IMR-90 (cell line): Measurements from ENCODE around the gene MRPL11. TPM values are rescaled to one million over a fixed set of nuclear protein-coding genes. Genes with fewer than 3 reads are reported as not detected.

Experiments
- ATAC-seq: fragments of 200-7000 bp; cut with Tn5 transposase; 2 replicates; pipeline ENCODE4 v1.9.1; 2020; ENCODE audit warnings: low read depth, mild to moderate bottlenecking, moderate library complexity
- BruUV-seq: library from RNA; stranded (reverse); fragments of 400-500 nt; replicated peaks from 2 replicates; lab custom pipeline; 2021; lab: Mats Ljungman, UMichigan
- CTCF ChIA-PET: fragments of 300-600 bp; formaldehyde crosslinking; extraction: SDS; loops from one replicate; lab custom pipeline; 2021; ENCODE audit warnings: antibody characterized with exemption; lab: Yijun Ruan, JAX
- POLR2A ChIA-PET: fragments of 300-600 bp; sonication (Branson Sonifier 250); formaldehyde crosslinking; loops from one replicate; lab custom pipeline; 2022; ENCODE audit warnings: antibody characterized with exemption; ENCODE audit not compliant: unreplicated experiment; lab: Charles Lee
- DNase-seq: peaks from one replicate; pipeline ENCODE4 v3.0.0; 2013
- H2AFZ ChIP-seq: replicated peaks from 2 replicates; pipeline ENCODE3; 2013; ENCODE audit warnings: low read length, mild to moderate bottlenecking; ENCODE audit not compliant: poor library complexity
- H2AK5ac ChIP-seq: 2 replicates; pipeline ENCODE4 v1.6.1; 2013; ENCODE audit warnings: low read depth, low read length, inconsistent platforms
- H2AK9ac ChIP-seq: replicated peaks from 2 replicates; pipeline ENCODE3; 2013; ENCODE audit warnings: mild to moderate bottlenecking, low read depth, low read length, moderate library complexity; ENCODE audit not compliant: poor library complexity
- H2BK120ac ChIP-seq: 2 replicates; pipeline ENCODE4 v1.6.1; 2013; ENCODE audit warnings: low read depth, low read length, inconsistent platforms
- H2BK15ac ChIP-seq: 3 replicates; pipeline ENCODE4 v1.6.1; 2013; ENCODE audit warnings: low read depth, low read length, inconsistent platforms
- H2BK20ac ChIP-seq: 2 replicates; pipeline ENCODE4 v1.6.1; 2013; ENCODE audit warnings: low read depth, mild to moderate bottlenecking, inconsistent platforms, low read length, moderate library complexity
- H2BK5ac ChIP-seq: 2 replicates; pipeline ENCODE4 v1.6.1; 2013; ENCODE audit warnings: mild to moderate bottlenecking, low read depth, low read length, inconsistent platforms; ENCODE audit not compliant: poor library complexity, severe bottlenecking
- H3K14ac ChIP-seq: replicated peaks from 2 replicates; pipeline ENCODE4 v1.6.1; 2013; ENCODE audit warnings: low read depth, low read length, inconsistent platforms
- H3K18ac ChIP-seq: 2 replicates; pipeline ENCODE4 v1.6.1; 2013; ENCODE audit warnings: low read depth, low read length, control low read depth
- H3K23ac ChIP-seq: 2 replicates; pipeline ENCODE4 v1.6.1; 2013; ENCODE audit warnings: low read depth, low read length, inconsistent platforms
- H3K27ac ChIP-seq: 2 replicates; pipeline ENCODE4 v1.5.1; 2013; ENCODE audit warnings: mild to moderate bottlenecking, control low read depth, low read length; ENCODE audit not compliant: insufficient read depth
- H3K27me3 ChIP-seq: 2 replicates; pipeline ENCODE4 v1.6.1; 2013; ENCODE audit warnings: low read length; ENCODE audit not compliant: control insufficient read depth, insufficient read depth
- H3K36me3 ChIP-seq: 2 replicates; pipeline ENCODE4 v1.6.1; 2013; ENCODE audit warnings: low read length, mixed read lengths; ENCODE audit not compliant: control insufficient read depth, insufficient read depth
- H3K4ac ChIP-seq: 2 replicates; pipeline ENCODE4 v1.6.1; 2013; ENCODE audit warnings: low read depth, low read length, inconsistent platforms
- H3K4me1 ChIP-seq: 2 replicates; pipeline ENCODE4 v1.6.1; 2013; ENCODE audit warnings: low read length, mixed read lengths; ENCODE audit not compliant: control insufficient read depth, insufficient read depth
- H3K4me2 ChIP-seq: 2 replicates; pipeline ENCODE4 v1.6.1; 2013; ENCODE audit warnings: low read depth, mild to moderate bottlenecking, control low read depth, low read length, moderate library complexity
- H3K4me3 ChIP-seq: 2 replicates; pipeline ENCODE4 v1.5.1; 2013; ENCODE audit warnings: low read depth, mild to moderate bottlenecking, control low read depth, low read length, moderate library complexity; ENCODE audit not compliant: insufficient read depth
- H3K56ac ChIP-seq: 2 replicates; pipeline ENCODE4 v1.6.1; 2013; ENCODE audit warnings: low read length, inconsistent platforms; ENCODE audit not compliant: insufficient read depth; ENCODE audit errors: extremely low read depth
- H3K79me1 ChIP-seq, 2 experiments: 2 replicates each; pipeline ENCODE4 v1.6.1; 2013; ENCODE audit warnings: low read length in 2 of 2, inconsistent platforms in 1 of 2, low read depth in 1 of 2
- H3K9ac ChIP-seq: 2 replicates; pipeline ENCODE4 v1.6.1; 2013; ENCODE audit warnings: low read depth, low read length, control low read depth
- H3K9me1 ChIP-seq: 2 replicates; pipeline ENCODE4 v1.6.1; 2013; ENCODE audit warnings: low read length, inconsistent platforms; ENCODE audit not compliant: insufficient read depth
- H3K9me3 ChIP-seq: 2 replicates; pipeline ENCODE4 v1.6.1; 2013; ENCODE audit warnings: low read length; ENCODE audit not compliant: control insufficient read depth, insufficient read depth
- H4K20me1 ChIP-seq: 2 replicates; pipeline ENCODE4 v1.6.1; 2013; ENCODE audit warnings: low read length, inconsistent platforms; ENCODE audit not compliant: insufficient read depth
- H4K5ac ChIP-seq: 2 replicates; pipeline ENCODE4 v1.6.1; 2013; ENCODE audit warnings: mild to moderate bottlenecking, low read depth, low read length, control low read depth
- H4K8ac ChIP-seq, 2 experiments: 2 replicates each; pipeline ENCODE4 v1.6.1; 2013; ENCODE audit warnings: low read depth in 2 of 2, low read length in 2 of 2, control low read depth in 1 of 2, inconsistent platforms in 1 of 2
- H4K91ac ChIP-seq: 2 replicates; pipeline ENCODE4 v1.6.1; 2013; ENCODE audit warnings: low read depth, low read length, inconsistent platforms; ENCODE audit not compliant: insufficient read depth
- BHLHE40 ChIP-seq: fragments of 150-350 bp; IDR thresholded peaks from 2 replicates; pipeline ENCODE4 v1.6.1; 2016; ENCODE audit warnings: mild to moderate bottlenecking, low read depth, low read length
- CEBPB ChIP-seq: IDR thresholded peaks from 2 replicates; pipeline ENCODE4 v1.6.1; 2012; ENCODE audit warnings: low read depth, low read length, improper control_type of control experiment
- CTCF ChIP-seq: conservative IDR thresholded peaks from 2 replicates; pipeline ENCODE4 v1.5.1; 2012; ENCODE audit warnings: mild to moderate bottlenecking, low read depth, low read length, improper control_type of control experiment
- FOS ChIP-seq: fragments of 150-350 bp; IDR thresholded peaks from 2 replicates; pipeline ENCODE4 v1.6.1; 2016; ENCODE audit warnings: low read depth, low read length
- MAFK ChIP-seq: IDR thresholded peaks from 2 replicates; pipeline ENCODE4 v1.6.1; 2012; ENCODE audit warnings: low read depth, low read length, improper control_type of control experiment
- MAZ ChIP-seq: IDR thresholded peaks from 2 replicates; pipeline ENCODE4 v1.6.1; 2012; ENCODE audit warnings: low read depth, mild to moderate bottlenecking, low read length, improper control_type of control experiment, moderate library complexity, borderline replicate concordance
- MXI1 ChIP-seq: IDR thresholded peaks from 2 replicates; pipeline ENCODE4 v1.6.1; 2012; ENCODE audit warnings: low read depth, mild to moderate bottlenecking, low read length, moderate library complexity, borderline replicate concordance
- NFE2L2 ChIP-seq: fragments of 150-350 bp; IDR thresholded peaks from 2 replicates; pipeline ENCODE4 v1.6.1; 2016; ENCODE audit warnings: low read depth, mild to moderate bottlenecking, low read length
- POLR2A ChIP-seq: IDR thresholded peaks from 2 replicates; pipeline ENCODE4 v1.6.1; 2012; ENCODE audit warnings: mild to moderate bottlenecking, low read depth, low read length
- RAD21 ChIP-seq: IDR thresholded peaks from 2 replicates; pipeline ENCODE4 v1.6.1; 2012; ENCODE audit warnings: low read length, improper control_type of control experiment
- RFX5 ChIP-seq: IDR thresholded peaks from 2 replicates; pipeline ENCODE4 v1.8.0; 2012; ENCODE audit warnings: low read depth, mild to moderate bottlenecking, low read length, moderate library complexity
- SMC3 ChIP-seq: fragments of 150-350 bp; IDR thresholded peaks from 2 replicates; pipeline ENCODE4 v1.6.1; 2016; ENCODE audit warnings: low read depth, mild to moderate bottlenecking, antibody characterized with exemption, low read length, moderate library complexity
- WGBS, 2 experiments: methylation state at CpG; one replicate each; pipeline versions ENCODE4 v1.1.5 to v1.1.7; 2013; ENCODE audit warnings: missing lambda C conversion rate in 2 of 2; ENCODE audit not compliant: insufficient read length in 1 of 2; ENCODE audit errors: extremely low coverage in 2 of 2; 5-methylcytosine and 5-hydroxymethylcytosine counted together
- dilution Hi-C: fragments of 300-500 bp; cut with HindIII; formaldehyde crosslinking; loops from one replicate; pipeline ENCODE4 v1.14.3; 2018; ENCODE audit warnings: low sequenced_read_pairs; ENCODE audit not compliant: unreplicated experiment
- in situ Hi-C: fragments of 300-500 bp; cut with MboI; formaldehyde crosslinking; loops from 3 replicates; pipeline ENCODE4 v1.14.3; 2019; ENCODE audit warnings: low sequenced_read_pairs, inconsistent platforms, mixed read lengths
- intact Hi-C: fragments of 100-400 bp; cut with micrococcal nuclease; formaldehyde crosslinking; loops from 2 replicates; pipeline ENCODE4 v1.10.0; 2022
- polyA plus RNA-seq, 3 experiments: library from polyadenylated mRNA; depleted of rRNA; stranded (reverse); fragments of >200 nt; gene quantifications; 2 replicates each; pipeline ENCODE4 v1.2.3, GENCODE V29; 2012; ENCODE audit warnings: low replicate concordance in 1 of 3
- total RNA-seq: library from RNA; depleted of rRNA; stranded (reverse); fragments of >200 nt; gene quantifications from 2 replicates; pipeline ENCODE4 v1.2.3, GENCODE V29; 2012
- TF ChIP-seq, protein P1 (sequence below): fragments of 150-350 bp; IDR thresholded peaks from 2 replicates; pipeline ENCODE4 v1.6.1; 2017; ENCODE audit warnings: mild to moderate bottlenecking, antibody characterized with exemption, low read length, low read depth

The MRPL11 gene
- total and polyA plus RNA-seq, 2 of the 4 experiments (the other 2 are of a cell fraction), result 45.5 to 45.6 TPM

- H3K56ac ChIP-seq, result no peak overlapping the region
- H3K14ac ChIP-seq, result no peak overlapping the region
- peaks cover 20% of the 10 kb centered on the region for H3K9me1 ChIP-seq
- POLR2A ChIA-PET, result no interaction called here
- DNase-seq (no peak), ATAC-seq (no peak)
- no peaks in the 10 kb centered on the region for H3K36me3 ChIP-seq
- H2BK5ac ChIP-seq, result no peak overlapping the region
- in situ Hi-C loops, result no loop called here
- H3K4me2 ChIP-seq, result no peak overlapping the region
- no peak overlapping the region for H4K5ac ChIP-seq
- H2BK20ac ChIP-seq, result no peak overlapping the region
- peaks cover 3% of the 10 kb centered on the region for H3K4me1 ChIP-seq
- H4K20me1 ChIP-seq, result no peaks in the 10 kb centered on the region; the same call in none of the 2 replicates
- no peak overlapping the region for H3K27ac ChIP-seq
- peaks cover 7 to 36% of the 10 kb centered on the region in 2 experiments; a peak in 3 of 4 replicates for H3K79me1 ChIP-seq
- H4K91ac ChIP-seq, result no peak overlapping the region
- BruUV-seq, result no TSS peak
- H4K8ac ChIP-seq, result no peak overlapping the region
- H3K27me3 ChIP-seq, result 0 out of 2 replicates have a peak, but pooled peaks cover 2% of the 10 kb centered on the region
- no peak overlapping the region for H3K9ac ChIP-seq
- no peak overlapping the region for H3K4ac ChIP-seq
- no peak overlapping the region for H2AFZ ChIP-seq
- dilution Hi-C loops, result no loop called here
- no peak overlapping the region for H3K23ac ChIP-seq
- intact Hi-C loops, result no loop called here
- H2BK15ac ChIP-seq, result no peak overlapping the region
- H3K18ac ChIP-seq, result no peak overlapping the region
- TF ChIP-seq CEBPB, result no peak
- TF ChIP-seq POLR2A, result no peak
- TF ChIP-seq RAD21, result no peak
- TF ChIP-seq RFX5, result no peak
- TF ChIP-seq NFE2L2, result no peak
- TF ChIP-seq MAFK, result no peak
- TF ChIP-seq CTCF, result no peak
- TF ChIP-seq SMC3, result no peak
- no peak for TF ChIP-seq MXI1
- TF ChIP-seq MAZ, result no peak
- TF ChIP-seq, protein P1, sequence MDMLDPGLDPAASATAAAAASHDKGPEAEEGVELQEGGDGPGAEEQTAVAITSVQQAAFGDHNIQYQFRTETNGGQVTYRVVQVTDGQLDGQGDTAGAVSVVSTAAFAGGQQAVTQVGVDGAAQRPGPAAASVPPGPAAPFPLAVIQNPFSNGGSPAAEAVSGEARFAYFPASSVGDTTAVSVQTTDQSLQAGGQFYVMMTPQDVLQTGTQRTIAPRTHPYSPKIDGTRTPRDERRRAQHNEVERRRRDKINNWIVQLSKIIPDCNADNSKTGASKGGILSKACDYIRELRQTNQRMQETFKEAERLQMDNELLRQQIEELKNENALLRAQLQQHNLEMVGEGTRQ, result no peak
- TF ChIP-seq BHLHE40, result no peak
- TF ChIP-seq FOS, result no peak
- H3K4me3 ChIP-seq, result no peak overlapping the region
- no peaks in the 10 kb centered on the region for H3K9me3 ChIP-seq
- 90% methylated on average over 2 of the region's 7 CpGs; no CpG with 5 or more reads in 1 of the 2 experiments for WGBS, 2 experiments
- CTCF ChIA-PET, result no interaction called here
- no peak overlapping the region for H2BK120ac ChIP-seq
- no peak overlapping the region for H2AK5ac ChIP-seq
- no peak overlapping the region for H2AK9ac ChIP-seq
Observed at GRCh38 chr11:66412110-66412509, 26.5 kb downstream of the MRPL11 start.
